Keratinocyte (primary cell): ENCODE results near the gene SRRM5.

Source experiments
- CTCF ChIP-seq, 3 experiments: IDR thresholded peaks in 1 of 3; conservative IDR thresholded peaks in 1 of 3; optimal IDR thresholded peaks in 1 of 3; 2 replicates in 2 of 3; 3 replicates in 1 of 3; pipeline versions ENCODE3 to v1.5.1; 2011; ENCODE audit warnings: low read length in 3 of 3, mild to moderate bottlenecking in 3 of 3, moderate library complexity in 2 of 3, control low read depth in 1 of 3, inconsistent platforms in 1 of 3; ENCODE audit not compliant: insufficient read depth in 2 of 3; ENCODE audit errors: extremely low read depth in 1 of 3
- EZH2 ChIP-seq: IDR thresholded peaks from one replicate; pipeline ENCODE4 v1.6.1; 2012; ENCODE audit warnings: inconsistent platforms, mild to moderate bottlenecking, low read length, moderate library complexity

- TF ChIP-seq CTCF (optimal IDR thresholded peaks at IDR 0.05 in 1 of 3, IDR thresholded peaks at IDR 0.05 in 1 of 3, conservative IDR thresholded peaks at IDR 0.05 in 1 of 3; ENCODE audit: extremely low read depth in 1 of 3, insufficient read depth in 2 of 3, low read length in 3 of 3) (no peak), EZH2 (no peak)
Measured at GRCh38 chr19:43575156-43575950, 36.5 kb upstream of the SRRM5 start, which contains the start of the genes PINLYP and XRCC1.
